ENCODE results near the gene USP27X.

- no peak for TF ChIP-seq CTCF (IDR thresholded peaks at IDR 0.05; ENCODE audit: low read length)
- TF ChIP-seq EZH2 (optimal IDR thresholded peaks at IDR 0.05; ENCODE audit: low read depth, low read length), result no peak
- TF ChIP-seq EZH2phosphoT487 (IDR thresholded peaks at IDR 0.05; ENCODE audit: low read length), result no peak
These were observed 483 bp downstream of the USP27X start for GRCh38 chrX:49879656-49880277.

Measured in MM.1S (cell line).